ENCODE measurements around the gene TLNRD1.

TLNRD1 gene

GRCh38 chr15:80978685-80979329 lies 21.9 kb upstream of the TLNRD1 start:
- peak; percentile 58 for DNase-seq (ENCODE audit: low read depth)

DNA sequence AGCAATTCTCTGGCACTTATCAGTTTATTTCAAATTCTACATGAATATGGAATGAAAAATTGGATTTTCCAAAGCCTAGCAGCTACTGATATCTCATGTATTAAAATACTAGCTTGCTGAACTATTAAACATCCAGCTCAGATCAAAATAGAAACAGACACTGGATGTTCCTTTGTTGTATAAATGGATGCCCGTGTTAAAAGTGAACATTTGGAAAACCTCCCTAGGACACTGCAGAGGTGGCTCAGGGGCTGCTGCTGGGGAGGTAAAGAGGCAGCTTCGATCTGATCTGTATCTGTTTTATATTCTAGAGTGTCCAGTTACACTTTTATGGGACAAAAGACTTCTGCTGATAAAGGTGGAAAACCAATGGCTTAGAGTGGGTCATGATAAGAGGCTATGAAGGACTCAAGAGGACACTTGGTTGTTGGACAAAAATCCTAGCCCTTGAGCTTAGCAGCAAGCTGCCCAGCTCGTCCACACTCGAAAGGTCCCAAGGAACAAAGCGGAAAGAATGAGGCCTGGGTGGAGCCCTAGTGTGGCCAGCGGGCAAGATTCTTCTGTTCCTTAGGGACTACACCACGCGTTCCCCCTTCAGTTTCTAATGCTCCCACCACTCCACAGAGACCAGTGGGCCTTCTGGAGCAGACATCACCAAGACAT lies 21.1 kb upstream of the TLNRD1 start:
- DNase-seq (ENCODE audit: low read depth) = no peak

GRCh38 chr15:80982205-80982604 lies 18.5 kb upstream of the TLNRD1 start:
- DNase-seq (ENCODE audit: low read depth) = no peak

DNA sequence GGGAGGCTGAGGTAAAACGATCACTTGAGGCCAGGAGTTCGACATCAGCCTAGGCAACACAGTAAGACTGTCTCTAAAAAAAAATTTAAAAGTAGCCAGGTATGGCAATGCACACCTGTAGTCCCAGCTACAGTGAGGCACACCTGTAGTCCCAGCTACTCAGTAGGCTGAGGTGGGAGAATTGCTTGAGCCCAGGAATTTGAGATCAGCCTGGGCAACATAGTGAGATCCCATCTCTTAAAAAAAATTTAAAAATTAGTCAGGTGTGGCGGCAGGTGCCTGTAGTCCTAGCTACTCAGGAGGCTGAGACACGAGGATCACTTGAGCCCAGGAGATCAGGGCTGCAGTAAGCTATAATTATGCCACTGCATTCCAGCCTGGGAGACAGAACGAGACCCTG lies 17.9 kb upstream of the TLNRD1 start:
- DNase-seq (ENCODE audit: low read depth) = no peak

DNA sequence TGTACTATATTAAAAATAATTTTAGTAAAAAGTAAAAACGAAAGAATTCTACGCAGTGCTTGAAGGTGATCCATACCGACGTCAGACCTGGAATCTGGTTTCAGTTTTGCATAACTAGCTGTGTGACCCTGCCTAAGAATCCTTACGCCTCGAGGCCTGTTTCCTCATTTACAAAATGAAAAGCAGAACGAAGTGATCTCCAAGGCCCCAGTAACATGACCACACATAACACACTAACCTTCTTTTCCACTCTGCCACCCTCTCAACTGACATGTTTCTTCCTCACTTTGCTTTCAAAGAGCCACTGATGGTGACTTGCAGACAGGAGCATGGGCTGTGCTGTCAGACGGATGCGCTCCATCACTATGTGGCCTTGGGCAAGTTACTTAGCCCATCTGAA lies 15.9 kb upstream of the TLNRD1 start:
- DNase-seq (ENCODE audit: low read depth) = peak; percentile 50

DNA sequence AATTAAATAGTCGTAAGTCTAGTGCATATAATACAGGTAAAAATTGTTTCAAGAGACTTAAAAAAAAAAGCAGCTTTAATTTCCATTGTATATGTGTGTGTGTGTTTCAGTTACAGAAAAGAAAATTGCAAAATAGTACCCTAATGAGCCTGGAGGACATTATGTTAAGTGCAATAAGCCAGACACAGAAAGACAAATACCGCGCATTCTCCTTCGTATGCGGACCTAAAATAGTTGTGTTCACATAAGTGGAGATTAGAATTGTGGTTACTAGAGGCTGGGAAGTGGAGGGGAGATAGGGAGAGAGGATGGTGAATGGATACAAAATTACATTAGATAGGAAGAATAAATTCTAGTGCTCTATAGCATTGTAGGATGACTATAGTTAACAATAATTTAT lies 14.7 kb upstream of the TLNRD1 start:
- no peak for DNase-seq (ENCODE audit: low read depth)

DNA sequence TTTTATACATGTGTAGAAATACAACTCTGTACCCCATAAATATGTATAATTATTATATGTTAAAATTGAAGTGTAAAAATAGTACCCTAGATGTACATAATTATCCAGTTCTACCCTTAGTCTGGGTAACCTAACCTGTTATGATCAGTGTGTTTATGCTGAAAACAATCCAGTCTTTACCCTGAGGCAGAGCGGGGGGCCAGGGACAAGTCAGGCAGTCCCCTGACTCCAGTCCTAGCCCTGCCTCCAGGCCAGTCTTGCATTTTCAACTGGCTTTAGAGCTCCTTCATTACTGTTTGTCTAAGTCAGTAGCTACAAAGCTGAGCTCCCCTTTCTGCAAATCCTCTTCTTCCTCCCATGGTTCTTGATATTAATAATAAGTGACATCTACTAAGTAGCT lies 14.2 kb upstream of the TLNRD1 start:
- no peak for DNase-seq (ENCODE audit: low read depth)

GRCh38 chr15:80988148-80988796 lies 12.5 kb upstream of the TLNRD1 start:
- no peak for DNase-seq (ENCODE audit: low read depth)

- DNase-seq (ENCODE audit: low read depth) = no peak
Measured at GRCh38 chr15:80989081-80989517, 11.6 kb upstream of the TLNRD1 start.

- peak; percentile 95 for DNase-seq (ENCODE audit: low read depth)
Measured at GRCh38 chr15:80989518-80990478, 10.9 kb upstream of the TLNRD1 start, which contains the start of gene MESD. TSS of gene MESD (minus strand) at chr15:80989819. CDS start at chr15:80989791, 28 bp downstream.

GRCh38 chr15:80990955-80991354 lies 9.8 kb upstream of the TLNRD1 start:
- DNase-seq (ENCODE audit: low read depth) = peak; percentile 19

GRCh38 chr15:80991421-80991820 lies 9.3 kb upstream of the TLNRD1 start:
- peak; percentile 47 for DNase-seq (ENCODE audit: low read depth)

GRCh38 chr15:80992006-80992405 lies 8.7 kb upstream of the TLNRD1 start:
- DNase-seq (ENCODE audit: low read depth) = no peak

GRCh38 chr15:80992441-80992840 lies 8.3 kb upstream of the TLNRD1 start:
- DNase-seq (ENCODE audit: low read depth) = no peak

GRCh38 chr15:80996247-80996646 lies 4.5 kb upstream of the TLNRD1 start:
- peak; percentile 40 for DNase-seq (ENCODE audit: low read depth)

DNA sequence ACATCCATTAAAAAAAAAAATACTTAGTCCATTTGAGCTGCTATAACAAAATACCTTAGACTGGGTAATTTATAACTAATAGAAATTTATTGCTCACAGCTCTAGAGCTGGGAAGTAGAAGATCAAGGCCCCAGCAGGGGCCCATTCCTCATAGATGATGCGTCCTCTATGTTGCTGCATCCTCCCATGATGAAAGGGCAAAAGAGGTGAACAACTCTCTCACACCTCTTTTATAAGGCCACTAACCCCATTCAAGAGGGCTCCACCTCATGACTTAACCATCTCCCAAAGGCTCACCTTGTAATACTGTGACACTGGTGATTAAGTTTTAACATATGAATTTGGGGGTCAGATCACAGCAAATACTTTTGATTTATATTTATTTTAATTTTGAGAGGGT lies 3.0 kb upstream of the TLNRD1 start:
- DNase-seq (ENCODE audit: low read depth) = peak; percentile 43

DNA sequence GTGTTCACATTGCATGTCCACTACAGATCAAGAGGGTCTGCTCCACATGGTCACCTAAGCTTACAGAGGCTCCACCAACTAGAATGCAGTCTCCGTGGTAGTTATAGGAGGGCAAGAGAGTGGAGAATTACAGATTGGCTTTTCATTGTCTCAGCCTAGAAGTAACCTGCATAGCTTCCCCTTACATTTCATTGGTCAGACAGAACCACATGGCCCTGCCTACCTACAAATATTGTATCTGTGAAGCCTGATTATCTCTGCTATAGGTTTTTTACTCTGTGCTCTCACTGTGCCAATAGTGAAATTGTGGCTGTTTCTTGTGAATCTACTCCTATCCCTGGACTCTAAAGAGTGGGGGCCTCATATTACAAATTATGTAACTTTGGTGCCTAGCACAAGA lies 2.5 kb upstream of the TLNRD1 start:
- no peak for DNase-seq (ENCODE audit: low read depth)

DNA sequence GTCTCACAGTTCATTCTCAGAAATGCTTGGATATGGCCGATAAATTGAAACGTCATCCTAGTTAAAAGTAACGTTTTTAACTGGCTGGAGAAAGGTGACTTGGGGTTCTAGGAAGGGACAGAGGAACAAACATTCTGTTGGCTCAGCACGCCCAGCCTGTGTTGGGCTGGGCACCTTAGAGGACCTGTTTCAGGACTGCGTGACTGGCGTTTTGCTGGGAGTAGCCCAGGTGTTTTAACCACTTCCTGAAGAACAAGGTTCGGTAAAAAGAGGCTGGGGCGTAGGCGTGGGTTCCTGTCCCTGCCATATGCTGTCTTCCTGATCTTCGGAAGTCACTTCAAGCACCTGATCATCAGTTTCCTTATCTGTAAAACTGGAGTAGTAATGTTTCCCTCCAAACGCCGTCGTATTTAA lies 1.1 kb upstream of the TLNRD1 start:
- DNase-seq (ENCODE audit: low read depth) = no peak

- DNase-seq (ENCODE audit: low read depth) = peak; percentile 29
Measured at GRCh38 chr15:81000144-81000623, 539 bp upstream of the TLNRD1 start.

DNA sequence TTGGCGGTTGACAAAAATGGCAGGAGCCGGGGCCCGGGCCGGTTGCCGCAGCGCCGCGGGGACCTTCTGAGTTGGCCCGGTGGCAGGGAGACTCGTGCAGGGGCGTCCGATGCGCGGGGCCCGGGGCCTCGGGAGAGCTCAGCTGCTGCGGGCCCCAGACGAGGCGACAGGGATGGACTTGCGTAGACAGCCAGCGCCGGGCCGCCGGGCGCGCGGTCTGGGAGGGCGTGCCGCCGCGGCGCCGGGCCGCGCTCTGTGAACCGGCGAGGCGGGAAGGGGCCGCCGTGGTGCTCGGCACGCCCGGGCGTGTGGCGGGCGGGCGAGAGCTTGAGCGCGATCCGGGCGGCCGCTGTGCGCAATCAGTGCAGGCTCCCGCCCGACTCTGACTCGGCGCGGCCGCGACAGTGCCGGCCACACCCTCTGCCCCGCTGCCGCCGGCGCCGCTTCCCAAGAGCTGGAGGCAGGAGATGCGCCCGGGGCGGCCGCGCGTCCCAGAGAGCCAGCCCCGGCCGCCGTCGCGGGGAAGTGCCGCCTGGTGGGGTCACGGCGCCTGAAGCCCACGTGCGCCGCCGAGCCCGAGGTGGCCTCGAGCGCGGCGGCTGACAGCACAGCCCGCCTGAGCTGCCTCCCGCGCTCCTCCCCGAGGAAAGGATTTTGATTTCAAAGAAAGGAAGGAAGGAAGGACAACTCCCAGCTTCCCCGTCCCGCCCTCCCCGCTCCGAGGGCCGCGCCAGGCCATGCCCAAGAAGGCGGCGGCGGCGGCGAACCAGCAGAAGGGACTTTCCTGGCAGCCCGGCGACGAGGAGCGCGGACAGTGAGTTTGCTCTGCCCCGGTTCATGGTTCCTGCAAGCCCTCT lies 657 bp downstream of the TLNRD1 start:
- DNase-seq (ENCODE audit: low read depth) = peak; percentile 68

GRCh38 chr15:81002009-81002330 lies 1.2 kb downstream of the TLNRD1 start:
- no peak for DNase-seq (ENCODE audit: low read depth)
